GM18499 (cell line): ENCODE results near the gene GPX4.

Experiments
- ATAC-seq: cut with Tn5 transposase; IDR thresholded peaks from one replicate; pipeline ENCODE4 v1.9.1; 2021; ENCODE audit warnings: moderate number of reproducible peaks; ENCODE audit not compliant: insufficient read depth, unreplicated experiment

Gene GPX4

GRCh38 chr19:1068009-1069001 is 35.5 kb upstream of the GPX4 start:
- no peak for ATAC-seq

DNA sequence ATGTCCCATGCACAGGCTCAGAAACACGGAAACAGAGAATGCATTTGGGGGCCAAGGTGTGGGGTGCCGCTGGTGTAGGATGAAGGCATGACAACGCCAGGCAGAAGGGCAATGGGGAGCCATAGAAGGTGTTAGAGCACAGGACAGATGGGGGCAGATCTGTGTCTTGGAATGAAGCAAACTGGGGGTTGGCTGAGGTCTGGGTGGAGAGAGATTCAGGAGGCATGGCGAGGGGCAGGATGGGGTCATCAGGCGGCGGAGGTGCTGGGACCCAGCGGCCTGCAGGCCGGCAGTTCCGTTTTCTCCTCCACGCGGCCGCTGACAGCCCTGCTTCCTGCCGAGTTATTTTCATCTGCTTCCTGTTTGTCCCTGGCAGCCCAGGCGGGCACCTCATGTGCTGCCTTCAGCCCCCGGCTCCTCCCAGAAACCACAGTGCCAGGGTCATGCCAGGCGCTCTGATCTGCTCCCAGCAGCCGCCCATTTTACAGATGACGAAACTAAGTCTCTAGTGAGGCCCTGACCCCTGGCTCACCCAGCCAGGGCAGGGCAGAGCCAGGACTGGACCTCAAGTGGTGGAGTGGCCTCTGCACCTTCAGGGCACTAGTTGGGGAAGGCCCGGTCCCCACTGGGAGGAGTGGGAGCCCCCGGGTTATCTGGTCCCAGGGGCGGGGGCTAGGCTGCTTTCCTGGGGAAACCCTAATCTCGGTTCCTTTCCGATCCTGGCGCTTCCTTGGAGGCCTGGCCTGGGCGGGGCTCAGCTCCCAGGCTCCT is 34.6 kb upstream of the GPX4 start:
- ATAC-seq: no peak

GRCh38 chr19:1070576-1070930 is 33.2 kb upstream of the GPX4 start:
- ATAC-seq: no peak

DNA sequence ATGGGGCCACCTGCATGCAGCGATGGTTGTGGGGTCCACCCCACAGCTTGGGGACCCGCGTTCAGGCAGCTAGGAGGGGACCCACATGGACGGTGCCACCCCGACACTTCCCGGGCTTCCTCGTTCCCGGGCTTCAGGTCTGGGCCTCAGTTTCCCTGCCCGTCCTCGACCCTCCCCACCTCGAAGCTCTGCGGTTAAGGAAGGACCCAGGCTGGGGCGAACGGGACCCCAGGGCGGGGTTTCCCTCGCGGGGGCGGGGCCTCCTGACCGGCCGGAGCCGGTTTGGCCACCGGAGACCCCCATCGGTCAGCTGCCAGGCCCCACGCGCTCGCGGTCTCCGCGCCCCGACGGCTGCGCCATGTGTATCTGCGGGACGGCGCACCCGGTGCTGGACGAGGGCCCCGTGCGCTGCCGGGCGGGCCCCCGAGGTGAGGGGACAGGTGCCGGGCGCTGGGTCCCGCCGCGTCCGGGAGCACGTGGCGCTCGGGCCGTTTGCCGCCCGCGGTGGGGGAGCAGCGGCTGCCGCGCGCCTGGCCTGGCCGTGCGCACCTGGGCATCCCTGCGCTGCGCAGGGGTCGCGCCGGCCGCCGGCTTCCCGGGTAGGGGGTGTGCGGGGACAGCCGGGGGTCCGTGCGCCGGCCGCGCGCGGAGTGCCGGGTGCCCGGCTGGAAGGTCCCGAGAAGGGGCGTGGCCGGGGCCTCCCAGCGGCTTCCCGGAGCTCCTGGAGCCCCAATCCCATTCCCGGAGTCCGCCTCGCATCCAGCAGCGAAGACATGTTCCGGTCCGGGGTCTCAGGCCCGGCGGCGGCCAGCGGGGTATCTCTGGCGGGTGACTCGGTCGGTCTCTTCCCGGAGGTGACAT is 32.6 kb upstream of the GPX4 start:
- no peak for ATAC-seq

DNA sequence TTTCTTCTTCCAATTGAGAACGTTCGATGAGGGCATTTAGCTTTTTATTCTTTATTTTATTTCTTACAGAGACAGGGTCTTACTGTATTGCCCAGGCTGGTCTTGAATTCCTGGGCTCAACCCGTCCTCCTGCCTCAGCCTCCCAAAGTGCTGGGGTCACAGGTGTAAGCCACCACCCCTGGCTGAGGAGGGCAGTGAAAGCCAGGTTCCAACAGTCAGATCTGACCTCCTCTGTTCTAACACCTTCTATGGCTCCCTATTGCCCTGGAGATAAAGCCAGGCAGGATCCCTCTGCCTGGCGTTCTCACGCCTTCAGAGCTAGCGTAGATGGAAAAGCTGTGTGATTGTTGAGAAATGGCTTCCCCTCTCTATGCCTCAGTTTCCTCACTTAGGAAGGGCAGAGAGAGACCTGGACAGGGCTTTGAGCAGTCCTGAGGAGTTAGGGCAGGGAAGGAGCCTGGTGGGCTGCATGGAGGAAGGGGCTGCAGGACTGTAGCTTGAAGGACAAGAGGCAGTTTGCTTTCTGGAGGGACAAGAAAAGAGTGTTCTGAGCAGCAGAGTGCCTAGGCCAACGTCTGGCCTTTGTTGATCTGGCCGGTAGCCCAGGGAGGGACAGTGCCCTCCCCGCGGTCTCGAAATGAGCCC is 31.3 kb upstream of the GPX4 start:
- ATAC-seq: no peak

GRCh38 chr19:1073063-1073955 is 30.5 kb upstream of the GPX4 start:
- ATAC-seq: no peak

- no peak for ATAC-seq
These were observed 29.8 kb upstream of the GPX4 start for GRCh38 chr19:1073956-1074517.

GRCh38 chr19:1074544-1075283 is 29.1 kb upstream of the GPX4 start:
- no peak for ATAC-seq

GRCh38 chr19:1076046-1076386 is 27.8 kb upstream of the GPX4 start:
- ATAC-seq: no peak

DNA sequence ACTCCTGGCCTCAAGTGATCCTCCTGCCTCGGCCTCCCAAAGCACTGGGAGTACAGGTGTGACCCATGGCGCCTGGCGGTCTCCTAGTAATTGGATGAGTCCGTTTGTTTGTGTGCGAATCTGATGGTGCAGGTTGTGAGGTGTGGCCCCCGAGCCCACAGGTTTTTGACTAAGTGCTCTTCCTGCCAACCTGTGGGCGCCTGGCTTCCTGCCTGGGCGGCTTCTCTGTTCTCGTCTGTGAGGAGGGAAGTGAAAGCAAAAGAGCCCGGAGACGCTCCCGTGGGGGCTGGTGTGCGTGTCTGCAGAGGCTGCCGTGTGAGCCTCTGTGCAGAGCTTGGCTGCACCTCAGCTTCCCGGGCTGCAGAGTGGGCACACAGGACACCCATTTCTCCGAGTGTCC is 26.8 kb upstream of the GPX4 start:
- ATAC-seq: no peak

GRCh38 chr19:1079566-1080111 is 24.2 kb upstream of the GPX4 start:
- no peak for ATAC-seq

DNA sequence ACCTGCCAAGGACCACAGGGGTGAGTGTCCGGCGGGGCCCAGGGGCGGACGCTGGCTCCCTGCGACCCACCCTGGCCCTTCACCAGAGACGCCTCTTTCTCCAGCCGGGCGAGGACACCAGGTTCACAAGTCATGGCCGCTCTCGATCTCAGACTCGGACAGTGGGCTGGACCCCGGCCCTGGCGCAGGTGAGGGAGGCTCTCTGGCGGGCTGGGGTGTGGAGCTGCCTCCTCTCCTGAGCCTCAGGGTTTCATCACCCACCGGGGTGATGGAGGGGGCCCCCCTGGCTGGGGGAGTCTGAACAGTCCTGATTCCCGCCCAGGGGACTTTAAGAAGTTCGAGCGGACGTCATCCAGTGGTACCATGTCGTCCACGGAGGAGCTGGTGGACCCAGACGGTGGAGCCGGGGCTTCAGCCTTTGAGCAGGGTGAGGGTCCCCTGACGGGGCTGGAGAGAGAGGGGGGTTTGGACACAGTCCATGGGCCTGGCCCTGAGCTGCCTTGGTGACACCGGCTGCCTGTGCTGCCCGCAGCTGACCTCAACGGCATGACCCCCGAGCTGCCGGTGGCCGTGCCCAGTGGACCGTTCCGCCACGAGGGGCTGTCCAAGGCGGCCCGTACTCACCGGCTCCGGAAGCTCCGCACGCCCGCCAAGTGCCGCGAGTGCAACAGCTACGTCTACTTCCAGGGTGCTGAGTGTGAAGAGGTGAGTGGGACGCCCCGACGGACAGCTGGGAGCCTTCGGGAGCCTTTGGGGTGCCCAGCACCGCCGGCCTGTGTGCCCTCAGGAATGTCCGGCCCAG is 23.2 kb upstream of the GPX4 start:
- no peak for ATAC-seq

GRCh38 chr19:1081301-1082164 is 22.3 kb upstream of the GPX4 start:
- no peak for ATAC-seq

GRCh38 chr19:1082165-1082927 is 21.4 kb upstream of the GPX4 start:
- ATAC-seq: no peak
